Measurements from ENCODE around the gene SHISA2.

The SHISA2 gene

GRCh38 chr13:26058704-26059103 lies 6.9 kb upstream of the SHISA2 start:
- H3K4me3 Mint-ChIP-seq, result no peak overlapping the region
- ATAC-seq (no peak), DNase-seq (ENCODE audit: low spot score in 2 of 2) (no peak)
- H3K9me3 Mint-ChIP-seq, result no peaks in the 10 kb centered on the region
- no peaks in the 10 kb centered on the region for H3K36me3 Mint-ChIP-seq
- H3K27ac Mint-ChIP-seq, result no peak overlapping the region
- no peaks in the 10 kb centered on the region for H3K4me1 Mint-ChIP-seq

GRCh38 chr13:26054896-26055295 lies 3.1 kb upstream of the SHISA2 start:
- no peak for ATAC-seq
- Mint-ChIP-seq H3K4me3 (no peak overlapping the region), H3K4me1 (no peaks in the 10 kb centered on the region), H3K27ac (no peak overlapping the region), H3K36me3 (no peaks in the 10 kb centered on the region), H3K9me3 (no peaks in the 10 kb centered on the region)
- no peak for DNase-seq (ENCODE audit: low spot score in 2 of 2)

- Mint-ChIP-seq H3K4me1 (no peaks in the 10 kb centered on the region), H3K27ac (no peak overlapping the region), H3K9me3 (no peaks in the 10 kb centered on the region), H3K4me3 (no peak overlapping the region), H3K36me3 (no peaks in the 10 kb centered on the region)
- DNase-seq (ENCODE audit: low spot score in 2 of 2), result no peak
- ATAC-seq, result no peak
Measured at GRCh38 chr13:26053418-26053980, 1.7 kb upstream of the SHISA2 start.

- Mint-ChIP-seq H3K27ac (no peak overlapping the region), H3K4me3 (peak overlapping the region; percentile 29), H3K4me1 (no peaks in the 10 kb centered on the region), H3K9me3 (no peaks in the 10 kb centered on the region), H3K36me3 (no peaks in the 10 kb centered on the region)
- no peak for ATAC-seq
- DNase-seq (ENCODE audit: low spot score in 2 of 2), result no peak
Measured at GRCh38 chr13:26052337-26052736, 521 bp upstream of the SHISA2 start.

GRCh38 chr13:26051231-26051656 lies 572 bp downstream of the SHISA2 start:
- no peak overlapping the region for H3K27ac Mint-ChIP-seq
- H3K4me3 Mint-ChIP-seq, result no peak overlapping the region
- H3K9me3 Mint-ChIP-seq, result no peaks in the 10 kb centered on the region
- H3K4me1 Mint-ChIP-seq, result no peaks in the 10 kb centered on the region
- no peaks in the 10 kb centered on the region for H3K36me3 Mint-ChIP-seq
- DNase-seq (ENCODE audit: low spot score in 2 of 2) (no peak), ATAC-seq (peak; percentile 5)

DNA sequence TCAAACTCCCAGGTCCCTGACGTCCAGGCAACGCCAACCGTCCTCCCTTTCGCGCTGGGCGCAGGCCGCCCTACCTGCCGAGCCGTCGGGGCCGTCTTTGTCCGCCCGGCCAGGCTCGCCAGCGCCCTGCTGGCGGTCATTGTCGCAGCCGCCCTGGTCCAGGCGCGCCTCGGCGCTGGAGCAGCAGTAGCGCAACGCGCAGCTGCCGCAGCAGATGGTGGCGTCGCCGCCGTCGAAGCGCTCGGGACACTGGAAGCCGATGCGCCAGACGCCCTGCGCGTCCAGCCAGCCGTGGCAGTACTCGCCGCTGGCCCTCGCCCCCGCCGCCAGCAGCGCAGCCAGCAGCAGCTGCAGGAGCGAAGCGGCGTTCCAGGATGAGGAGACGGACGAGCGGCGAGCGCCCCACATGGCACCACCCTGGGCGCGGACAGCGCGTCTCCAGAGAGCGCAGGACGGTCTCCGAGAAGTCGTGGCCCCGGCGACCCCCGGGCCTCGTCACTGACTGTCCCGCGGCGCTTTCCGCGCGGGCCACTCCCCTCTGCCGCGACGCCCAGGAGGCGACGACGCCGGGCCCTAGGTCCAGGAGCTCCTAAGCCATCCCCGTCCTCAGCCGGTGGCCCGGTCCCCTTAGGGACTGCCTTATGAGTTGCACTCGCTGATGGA lies 1.1 kb downstream of the SHISA2 start:
- ATAC-seq, result peak; percentile 8
- H3K4me1 Mint-ChIP-seq, result no peaks in the 10 kb centered on the region
- no peak overlapping the region for H3K4me3 Mint-ChIP-seq
- H3K27ac Mint-ChIP-seq, result no peak overlapping the region
- H3K9me3 Mint-ChIP-seq, result no peaks in the 10 kb centered on the region
- H3K36me3 Mint-ChIP-seq, result no peaks in the 10 kb centered on the region
- DNase-seq (ENCODE audit: low spot score in 2 of 2), result no peak

DNA sequence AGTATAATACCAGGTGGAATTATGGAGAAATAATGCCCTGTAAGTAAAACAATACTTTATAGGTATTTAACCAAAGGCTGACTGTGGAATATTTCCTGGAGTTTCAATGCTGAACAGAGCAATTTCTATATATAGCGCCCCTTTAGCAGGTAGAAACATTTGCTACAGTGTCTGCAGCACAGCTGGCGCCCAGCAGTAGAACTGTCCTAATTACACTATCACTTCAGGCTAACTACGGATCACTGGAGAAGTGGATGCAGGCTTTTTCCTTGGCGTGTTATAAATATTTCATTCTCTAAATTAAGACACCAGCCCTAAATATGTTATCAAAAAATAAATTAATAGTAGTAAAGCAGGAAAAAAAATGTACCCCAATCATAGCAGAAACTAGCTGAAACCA lies 3.1 kb downstream of the SHISA2 start:
- H3K4me3 Mint-ChIP-seq, result no peak overlapping the region

GRCh38 chr13:26047040-26047439 lies 4.8 kb downstream of the SHISA2 start:
- H3K4me1 Mint-ChIP-seq, result no peaks in the 10 kb centered on the region
- H3K36me3 Mint-ChIP-seq, result no peaks in the 10 kb centered on the region
- no peak overlapping the region for H3K27ac Mint-ChIP-seq
- no peak overlapping the region for H3K4me3 Mint-ChIP-seq
- DNase-seq (ENCODE audit: low spot score in 2 of 2) (no peak), ATAC-seq (no peak)
- no peaks in the 10 kb centered on the region for H3K9me3 Mint-ChIP-seq

More for the DNA sequence above, 3.1 kb downstream of the SHISA2 start:
- Mint-ChIP-seq H3K9me3 (no peaks in the 10 kb centered on the region), H3K36me3 (no peaks in the 10 kb centered on the region), H3K4me1 (no peaks in the 10 kb centered on the region), H3K27ac (no peak overlapping the region)
- ATAC-seq (no peak), DNase-seq (ENCODE audit: low spot score in 2 of 2) (no peak)

GRCh38 chr13:26046639-26047038 lies 5.2 kb downstream of the SHISA2 start:
- no peak overlapping the region for H3K4me3 Mint-ChIP-seq
- H3K9me3 Mint-ChIP-seq, result no peaks in the 10 kb centered on the region
- DNase-seq (ENCODE audit: low spot score in 2 of 2), result no peak
- no peak overlapping the region for H3K27ac Mint-ChIP-seq
- no peaks in the 10 kb centered on the region for H3K4me1 Mint-ChIP-seq
- ATAC-seq, result peak; percentile 24
- no peaks in the 10 kb centered on the region for H3K36me3 Mint-ChIP-seq

GRCh38 chr13:26045142-26045541 lies 6.7 kb downstream of the SHISA2 start:
- no peak overlapping the region for H3K27ac Mint-ChIP-seq
- H3K4me1 Mint-ChIP-seq, result no peaks in the 10 kb centered on the region
- H3K9me3 Mint-ChIP-seq, result no peaks in the 10 kb centered on the region
- H3K36me3 Mint-ChIP-seq, result no peaks in the 10 kb centered on the region
- ATAC-seq (no peak), DNase-seq (ENCODE audit: low spot score in 2 of 2) (no peak)
- H3K4me3 Mint-ChIP-seq, result no peak overlapping the region

GRCh38 chr13:26042785-26043184 lies 9.0 kb downstream of the SHISA2 start:
- DNase-seq (ENCODE audit: low spot score in 2 of 2) (no peak), ATAC-seq (no peak)
- no peak overlapping the region for H3K4me3 Mint-ChIP-seq
- H3K36me3 Mint-ChIP-seq, result no peaks in the 10 kb centered on the region
- no peak overlapping the region for H3K27ac Mint-ChIP-seq
- no peaks in the 10 kb centered on the region for H3K4me1 Mint-ChIP-seq
- H3K9me3 Mint-ChIP-seq, result no peaks in the 10 kb centered on the region

- ATAC-seq (no peak), DNase-seq (ENCODE audit: low spot score in 2 of 2) (no peak)
- Mint-ChIP-seq H3K4me1 (no peaks in the 10 kb centered on the region), H3K9me3 (no peaks in the 10 kb centered on the region), H3K27ac (no peak overlapping the region), H3K4me3 (no peak overlapping the region), H3K36me3 (no peaks in the 10 kb centered on the region)
Measured at GRCh38 chr13:26041444-26041843, 10.4 kb downstream of the SHISA2 start.

- DNase-seq (ENCODE audit: low spot score in 2 of 2) (no peak), ATAC-seq (no peak)
- Mint-ChIP-seq H3K27ac (no peak overlapping the region), H3K4me1 (no peaks in the 10 kb centered on the region), H3K4me3 (no peak overlapping the region), H3K36me3 (no peaks in the 10 kb centered on the region), H3K9me3 (no peaks in the 10 kb centered on the region)
Measured at GRCh38 chr13:26038931-26039475, 12.8 kb downstream of the SHISA2 start.

- no peaks in the 10 kb centered on the region for H3K36me3 Mint-ChIP-seq
- no peak overlapping the region for H3K4me3 Mint-ChIP-seq
- H3K4me1 Mint-ChIP-seq, result no peaks in the 10 kb centered on the region
- DNase-seq (ENCODE audit: low spot score in 2 of 2) (no peak), ATAC-seq (no peak)
- no peaks in the 10 kb centered on the region for H3K9me3 Mint-ChIP-seq
- H3K27ac Mint-ChIP-seq, result no peak overlapping the region
Measured at GRCh38 chr13:26037302-26037701, 14.5 kb downstream of the SHISA2 start.

GRCh38 chr13:26036383-26036782 lies 15.4 kb downstream of the SHISA2 start:
- no peak for ATAC-seq

GRCh38 chr13:26034018-26034417 lies 17.8 kb downstream of the SHISA2 start:
- H3K36me3 Mint-ChIP-seq, result no peaks in the 10 kb centered on the region
- no peaks in the 10 kb centered on the region for H3K4me1 Mint-ChIP-seq
- no peak overlapping the region for H3K27ac Mint-ChIP-seq

More at GRCh38 chr13:26036383-26036782, 15.4 kb downstream of the SHISA2 start:
- no peaks in the 10 kb centered on the region for H3K9me3 Mint-ChIP-seq
- no peak for DNase-seq (ENCODE audit: low spot score in 2 of 2)
- H3K36me3 Mint-ChIP-seq, result no peaks in the 10 kb centered on the region
- no peak overlapping the region for H3K4me3 Mint-ChIP-seq
- no peak overlapping the region for H3K27ac Mint-ChIP-seq
- H3K4me1 Mint-ChIP-seq, result no peaks in the 10 kb centered on the region

More at GRCh38 chr13:26034018-26034417, 17.8 kb downstream of the SHISA2 start:
- no peak for ATAC-seq
- H3K9me3 Mint-ChIP-seq, result no peaks in the 10 kb centered on the region
- no peak for DNase-seq (ENCODE audit: low spot score in 2 of 2)
- H3K4me3 Mint-ChIP-seq, result no peak overlapping the region
